HEK293 (cell line): ENCODE data around the gene TNFAIP8.

Experiments used
- CTCF ChIA-PET: fragments of 350-600 bp; formaldehyde crosslinking; extraction: SDS; loops from one replicate; lab custom pipeline; 2021; ENCODE audit warnings: antibody characterized with exemption; lab: Yijun Ruan, JAX
- POLR2A ChIA-PET: fragments of 300-600 bp; formaldehyde crosslinking; extraction: SDS; loops from one replicate; lab custom pipeline; 2020; ENCODE audit warnings: antibody characterized with exemption, inconsistent platforms; lab: Yijun Ruan, JAX
- H3K27ac ChIP-seq: fragments of 200-500 bp; sonication (Bioruptor generic); 2 replicates; pipeline ENCODE4 v1.5.1; 2014; ENCODE audit warnings: low read depth, low read length, control low read depth, inconsistent platforms; ENCODE audit errors: extremely low read depth
- H3K36me3 ChIP-seq, 2 experiments: fragments of 200-500 bp in 1 of 2; sonication (Bioruptor generic) in 1 of 2; 1 replicate in 1 of 2; 2 replicates in 1 of 2; pipeline ENCODE4 v1.5.1; 2014 to 2017; ENCODE audit warnings: inconsistent platforms in 2 of 2, low read length in 2 of 2; ENCODE audit not compliant: control insufficient read depth in 2 of 2, insufficient read depth in 1 of 2
- H3K4me1 ChIP-seq: fragments of 200-500 bp; sonication (Bioruptor generic); 2 replicates; pipeline ENCODE4 v1.5.1; 2014; ENCODE audit warnings: mild to moderate bottlenecking, low read length, inconsistent platforms; ENCODE audit not compliant: control insufficient read depth, insufficient read depth
- H3K4me3 ChIP-seq: 2 replicates; pipeline ENCODE4 v1.5.1; 2011; ENCODE audit warnings: low read depth, mild to moderate bottlenecking, control low read depth, low read length, moderate library complexity
- H3K9me3 ChIP-seq: fragments of 200-500 bp; sonication (Bioruptor generic); 2 replicates; pipeline ENCODE4 v1.5.1; 2014; ENCODE audit warnings: low read depth, low read length, inconsistent platforms; ENCODE audit not compliant: control insufficient read depth, insufficient read depth
- KLF8 ChIP-seq: fragments of 450-650 bp; formaldehyde crosslinking; IDR thresholded peaks from 2 replicates; pipeline ENCODE4 v1.5.1; 2016; ENCODE audit warnings: missing biosample characterization, missing genetic modification characterization
- OSR2 ChIP-seq: fragments of 450-650 bp; formaldehyde crosslinking; IDR thresholded peaks from 2 replicates; pipeline ENCODE4 v1.5.1; 2016; ENCODE audit warnings: missing biosample characterization, missing genetic modification characterization
- SP2 ChIP-seq: fragments of 450-650 bp; formaldehyde crosslinking; IDR thresholded peaks from 2 replicates; pipeline ENCODE4 v1.5.1; 2016; ENCODE audit warnings: missing biosample characterization, missing genetic modification characterization
- ZNF121 ChIP-seq: fragments of 450-650 bp; formaldehyde crosslinking; IDR thresholded peaks from 2 replicates; pipeline ENCODE4 v1.5.1; 2016; ENCODE audit warnings: missing biosample characterization, missing genetic modification characterization
- ZNF157 ChIP-seq: fragments of 450-650 bp; formaldehyde crosslinking; IDR thresholded peaks from 2 replicates; pipeline ENCODE4 v1.5.1; 2016; ENCODE audit warnings: missing biosample characterization, missing genetic modification characterization
- ZNF24 ChIP-seq: fragments of 450-650 bp; formaldehyde crosslinking; IDR thresholded peaks from 2 replicates; pipeline ENCODE4 v1.5.1; 2016; ENCODE audit warnings: missing biosample characterization, missing genetic modification characterization
- ZNF324 ChIP-seq: fragments of 450-650 bp; formaldehyde crosslinking; IDR thresholded peaks from 2 replicates; pipeline ENCODE4 v1.5.1; 2016; ENCODE audit warnings: missing biosample characterization, missing genetic modification characterization
- ZNF335 ChIP-seq: fragments of 450-650 bp; formaldehyde crosslinking; conservative IDR thresholded peaks from 2 replicates; pipeline ENCODE4 v1.5.1; 2016; ENCODE audit warnings: missing biosample characterization, missing genetic modification characterization
- ZNF544 ChIP-seq: fragments of 450-650 bp; formaldehyde crosslinking; IDR thresholded peaks from 2 replicates; pipeline ENCODE4 v1.5.0; 2017; ENCODE audit warnings: missing biosample characterization, missing genetic modification characterization
- ZNF549 ChIP-seq: fragments of 450-650 bp; IDR thresholded peaks from 2 replicates; pipeline ENCODE4 v1.5.1; 2018; ENCODE audit warnings: missing biosample characterization, missing genetic modification characterization, mild to moderate bottlenecking, inconsistent platforms, moderate library complexity
- ZNF561 ChIP-seq: fragments of 450-650 bp; IDR thresholded peaks from 2 replicates; pipeline ENCODE4 v1.5.1; 2018; ENCODE audit warnings: missing biosample characterization, missing genetic modification characterization, borderline replicate concordance
- ZNF585B ChIP-seq: fragments of 450-650 bp; formaldehyde crosslinking; IDR thresholded peaks from 2 replicates; pipeline ENCODE4 v1.5.1; 2016; ENCODE audit warnings: missing biosample characterization, missing genetic modification characterization
- ZNF660 ChIP-seq: fragments of 450-650 bp; IDR thresholded peaks from 2 replicates; pipeline ENCODE4 v1.5.1; 2018; ENCODE audit warnings: missing biosample characterization, mild to moderate bottlenecking, missing genetic modification characterization
- TF ChIP-seq, protein P1 (sequence below): fragments of 450-650 bp; formaldehyde crosslinking; IDR thresholded peaks from 2 replicates; pipeline ENCODE4 v1.5.1; 2016; ENCODE audit warnings: missing biosample characterization, missing genetic modification characterization
- TF ChIP-seq, protein P2 (sequence below): fragments of 450-650 bp; formaldehyde crosslinking; IDR thresholded peaks from 2 replicates; pipeline ENCODE4 v1.5.1; 2016; ENCODE audit warnings: missing biosample characterization, missing genetic modification characterization, low read depth
- TF ChIP-seq, protein P3 (sequence below): fragments of 450-650 bp; formaldehyde crosslinking; IDR thresholded peaks from 2 replicates; pipeline ENCODE4 v1.5.1; 2017; ENCODE audit warnings: missing biosample characterization, missing genetic modification characterization
- TF ChIP-seq, protein P4 (sequence below): fragments of 450-650 bp; formaldehyde crosslinking; IDR thresholded peaks from 2 replicates; pipeline ENCODE4 v1.5.1; 2016; ENCODE audit warnings: missing biosample characterization, missing genetic modification characterization
- TF ChIP-seq, protein P5 (sequence below): fragments of 450-650 bp; formaldehyde crosslinking; IDR thresholded peaks from 2 replicates; pipeline ENCODE4 v1.5.1; 2016; ENCODE audit warnings: missing biosample characterization, missing genetic modification characterization

Gene TNFAIP8

DNA sequence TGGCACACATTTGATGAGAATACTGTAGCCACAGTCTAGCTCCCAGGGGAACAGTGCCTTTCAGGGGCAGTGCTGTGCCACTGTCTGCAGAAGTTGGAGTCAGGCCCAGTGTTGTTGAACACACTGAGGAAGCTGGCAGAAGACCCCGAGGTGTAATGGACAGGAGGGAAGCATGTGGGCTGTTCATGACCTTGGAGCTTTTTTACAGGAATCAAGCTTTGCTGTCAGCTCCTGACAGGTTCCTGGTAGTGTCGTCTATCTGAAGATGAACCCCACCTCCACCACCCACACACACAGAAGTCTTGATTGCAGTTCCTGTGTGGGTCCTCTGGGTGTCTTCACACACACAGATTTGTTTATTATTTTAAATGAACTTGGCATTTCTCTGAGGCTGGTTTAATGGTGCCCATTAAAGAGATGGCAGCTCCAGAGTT lies 40.3 kb upstream of the TNFAIP8 start (continued):
- TF ChIP-seq, protein P1, sequence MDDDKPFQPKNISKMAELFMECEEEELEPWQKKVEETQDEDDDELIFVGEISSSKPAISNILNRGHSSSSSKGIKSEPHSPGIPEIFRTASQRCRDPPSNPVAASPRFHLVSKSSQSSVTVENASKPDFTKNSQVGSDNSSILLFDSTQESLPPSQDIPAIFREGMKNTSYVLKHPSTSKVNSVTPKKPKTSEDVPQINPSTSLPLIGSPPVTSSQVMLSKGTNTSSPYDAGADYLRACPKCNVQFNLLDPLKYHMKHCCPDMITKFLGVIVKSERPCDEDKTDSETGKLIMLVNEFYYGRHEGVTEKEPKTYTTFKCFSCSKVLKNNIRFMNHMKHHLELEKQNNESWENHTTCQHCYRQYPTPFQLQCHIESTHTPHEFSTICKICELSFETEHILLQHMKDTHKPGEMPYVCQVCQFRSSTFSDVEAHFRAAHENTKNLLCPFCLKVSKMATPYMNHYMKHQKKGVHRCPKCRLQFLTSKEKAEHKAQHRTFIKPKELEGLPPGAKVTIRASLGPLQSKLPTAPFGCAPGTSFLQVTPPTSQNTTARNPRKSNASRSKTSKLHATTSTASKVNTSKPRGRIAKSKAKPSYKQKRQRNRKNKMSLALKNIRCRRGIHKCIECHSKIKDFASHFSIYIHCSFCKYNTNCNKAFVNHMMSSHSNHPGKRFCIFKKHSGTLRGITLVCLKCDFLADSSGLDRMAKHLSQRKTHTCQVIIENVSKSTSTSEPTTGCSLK (tag by site-specific recombination), result no peak
- no peak for TF ChIP-seq ZNF324 (tag by site-specific recombination)
- TF ChIP-seq SP2 (tag by site-specific recombination), result no peak
- TF ChIP-seq ZNF549 (tag by site-specific recombination), result no peak
- TF ChIP-seq, protein P2, sequence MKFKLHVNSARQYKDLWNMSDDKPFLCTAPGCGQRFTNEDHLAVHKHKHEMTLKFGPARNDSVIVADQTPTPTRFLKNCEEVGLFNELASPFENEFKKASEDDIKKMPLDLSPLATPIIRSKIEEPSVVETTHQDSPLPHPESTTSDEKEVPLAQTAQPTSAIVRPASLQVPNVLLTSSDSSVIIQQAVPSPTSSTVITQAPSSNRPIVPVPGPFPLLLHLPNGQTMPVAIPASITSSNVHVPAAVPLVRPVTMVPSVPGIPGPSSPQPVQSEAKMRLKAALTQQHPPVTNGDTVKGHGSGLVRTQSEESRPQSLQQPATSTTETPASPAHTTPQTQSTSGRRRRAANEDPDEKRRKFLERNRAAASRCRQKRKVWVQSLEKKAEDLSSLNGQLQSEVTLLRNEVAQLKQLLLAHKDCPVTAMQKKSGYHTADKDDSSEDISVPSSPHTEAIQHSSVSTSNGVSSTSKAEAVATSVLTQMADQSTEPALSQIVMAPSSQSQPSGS (tag by site-specific recombination), result no peak
- no peak for TF ChIP-seq ZNF121 (tag by site-specific recombination)
- TF ChIP-seq ZNF585B, result no peak
- TF ChIP-seq ZNF561, result no peak
- TF ChIP-seq, protein P3, sequence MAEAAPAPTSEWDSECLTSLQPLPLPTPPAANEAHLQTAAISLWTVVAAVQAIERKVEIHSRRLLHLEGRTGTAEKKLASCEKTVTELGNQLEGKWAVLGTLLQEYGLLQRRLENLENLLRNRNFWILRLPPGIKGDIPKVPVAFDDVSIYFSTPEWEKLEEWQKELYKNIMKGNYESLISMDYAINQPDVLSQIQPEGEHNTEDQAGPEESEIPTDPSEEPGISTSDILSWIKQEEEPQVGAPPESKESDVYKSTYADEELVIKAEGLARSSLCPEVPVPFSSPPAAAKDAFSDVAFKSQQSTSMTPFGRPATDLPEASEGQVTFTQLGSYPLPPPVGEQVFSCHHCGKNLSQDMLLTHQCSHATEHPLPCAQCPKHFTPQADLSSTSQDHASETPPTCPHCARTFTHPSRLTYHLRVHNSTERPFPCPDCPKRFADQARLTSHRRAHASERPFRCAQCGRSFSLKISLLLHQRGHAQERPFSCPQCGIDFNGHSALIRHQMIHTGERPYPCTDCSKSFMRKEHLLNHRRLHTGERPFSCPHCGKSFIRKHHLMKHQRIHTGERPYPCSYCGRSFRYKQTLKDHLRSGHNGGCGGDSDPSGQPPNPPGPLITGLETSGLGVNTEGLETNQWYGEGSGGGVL (tag by site-specific recombination), result no peak
- TF ChIP-seq, protein P4, sequence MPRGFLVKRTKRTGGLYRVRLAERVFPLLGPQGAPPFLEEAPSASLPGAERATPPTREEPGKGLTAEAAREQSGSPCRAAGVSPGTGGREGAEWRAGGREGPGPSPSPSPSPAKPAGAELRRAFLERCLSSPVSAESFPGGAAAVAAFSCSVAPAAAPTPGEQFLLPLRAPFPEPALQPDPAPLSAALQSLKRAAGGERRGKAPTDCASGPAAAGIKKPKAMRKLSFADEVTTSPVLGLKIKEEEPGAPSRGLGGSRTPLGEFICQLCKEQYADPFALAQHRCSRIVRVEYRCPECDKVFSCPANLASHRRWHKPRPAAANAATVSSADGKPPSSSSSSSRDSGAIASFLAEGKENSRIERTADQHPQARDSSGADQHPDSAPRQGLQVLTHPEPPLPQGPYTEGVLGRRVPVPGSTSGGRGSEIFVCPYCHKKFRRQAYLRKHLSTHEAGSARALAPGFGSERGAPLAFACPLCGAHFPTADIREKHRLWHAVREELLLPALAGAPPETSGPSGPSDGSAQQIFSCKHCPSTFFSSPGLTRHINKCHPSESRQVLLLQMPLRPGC (tag by site-specific recombination), result no peak
- no peak for TF ChIP-seq ZNF24 (tag by site-specific recombination)
- TF ChIP-seq KLF8 (tag by site-specific recombination), result no peak
- TF ChIP-seq ZNF544, result no peak
- no peak for TF ChIP-seq ZNF157 (tag by site-specific recombination)
- TF ChIP-seq OSR2 (tag by site-specific recombination), result peak; percentile 74
- TF ChIP-seq ZNF660, result no peak
- TF ChIP-seq, protein P5, sequence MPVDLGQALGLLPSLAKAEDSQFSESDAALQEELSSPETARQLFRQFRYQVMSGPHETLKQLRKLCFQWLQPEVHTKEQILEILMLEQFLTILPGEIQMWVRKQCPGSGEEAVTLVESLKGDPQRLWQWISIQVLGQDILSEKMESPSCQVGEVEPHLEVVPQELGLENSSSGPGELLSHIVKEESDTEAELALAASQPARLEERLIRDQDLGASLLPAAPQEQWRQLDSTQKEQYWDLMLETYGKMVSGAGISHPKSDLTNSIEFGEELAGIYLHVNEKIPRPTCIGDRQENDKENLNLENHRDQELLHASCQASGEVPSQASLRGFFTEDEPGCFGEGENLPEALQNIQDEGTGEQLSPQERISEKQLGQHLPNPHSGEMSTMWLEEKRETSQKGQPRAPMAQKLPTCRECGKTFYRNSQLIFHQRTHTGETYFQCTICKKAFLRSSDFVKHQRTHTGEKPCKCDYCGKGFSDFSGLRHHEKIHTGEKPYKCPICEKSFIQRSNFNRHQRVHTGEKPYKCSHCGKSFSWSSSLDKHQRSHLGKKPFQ (tag by site-specific recombination), result no peak

DNA sequence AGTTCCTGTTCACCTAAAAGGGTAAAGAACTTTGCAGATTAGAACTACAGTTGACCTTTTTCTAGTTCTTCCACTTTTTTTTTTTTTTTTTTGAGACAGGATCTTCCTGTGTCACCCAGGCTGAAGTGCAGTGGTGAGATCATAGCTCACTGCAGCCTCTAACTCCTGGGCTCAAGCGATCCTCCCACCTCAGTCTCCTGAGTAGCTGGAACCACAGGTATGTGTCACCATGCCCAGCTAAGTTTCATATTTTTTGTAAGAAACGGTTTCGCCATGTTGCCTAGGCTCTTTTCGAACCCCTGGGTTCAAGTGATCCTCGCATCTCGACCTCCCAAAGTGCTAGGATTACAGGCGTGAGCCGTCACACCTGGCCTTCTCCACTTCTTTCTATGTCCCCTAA lies 39.7 kb upstream of the TNFAIP8 start:
- CTCF ChIA-PET, result interaction anchor here (0.9 to 4.5 kb wide), 10 partner anchors 8 to 138 kb away, joined by 3 to 20 read pairs (median 5); no protein-coding TSS in a partner anchor
- no peaks in the 10 kb centered on the region for H3K36me3 ChIP-seq
- no peak overlapping the region for H3K27ac ChIP-seq
- H3K9me3 ChIP-seq, result no peaks in the 10 kb centered on the region
- TF ChIP-seq, protein P5 (tag by site-specific recombination), result no peak
- 0 out of 2 replicates have a peak, but pooled peaks have one; percentile 9 for TF ChIP-seq ZNF335
- no peak overlapping the region for H3K4me3 ChIP-seq
- peaks cover 5% of the 10 kb centered on the region; the same call in 1 of the 2 replicates for H3K4me1 ChIP-seq
- POLR2A ChIA-PET, result interaction anchor here (1.3 kb wide), 1 partner anchor 8 kb away, joined by 5 read pairs; no protein-coding TSS in a partner anchor
